IPS DF 19.7 (cell line): ENCODE data around the gene CMKLR1.

Experiments
- DNase-seq: peaks from one replicate; pipeline ENCODE4 v3.0.0-alpha.2; 2013; ENCODE audit warnings: low read depth, low spot score

The CMKLR1 gene

GRCh38 chr12:108338915-108339657 is at the start of gene CMKLR1:
Gene CMKLR1 (minus strand): TSS chr12:108339311. CDS start chr12:108293591, 45,720 bp downstream.
- DNase-seq: no peak

- DNase-seq: no peak
Observed at GRCh38 chr12:108387771-108388170, 48.7 kb upstream of the CMKLR1 start.

GRCh38 chr12:108386709-108387360 is 47.7 kb upstream of the CMKLR1 start:
- DNase-seq: no peak

GRCh38 chr12:108382437-108382801 is 43.3 kb upstream of the CMKLR1 start:
- DNase-seq: no peak

GRCh38 chr12:108381787-108382436 is 42.8 kb upstream of the CMKLR1 start:
- no peak for DNase-seq

GRCh38 chr12:108380382-108380781 is 41.3 kb upstream of the CMKLR1 start:
- no peak for DNase-seq

GRCh38 chr12:108379823-108380222 is 40.7 kb upstream of the CMKLR1 start:
- no peak for DNase-seq

- DNase-seq: no peak
Observed at GRCh38 chr12:108378926-108379325, 39.8 kb upstream of the CMKLR1 start.

- no peak for DNase-seq
Observed at GRCh38 chr12:108377260-108377659, 38.1 kb upstream of the CMKLR1 start.

GRCh38 chr12:108375986-108376663 is 37.0 kb upstream of the CMKLR1 start:
- DNase-seq: no peak

- DNase-seq: no peak
Observed at GRCh38 chr12:108374596-108375320, 35.6 kb upstream of the CMKLR1 start.

GRCh38 chr12:108373111-108373510 is 34.0 kb upstream of the CMKLR1 start:
- no peak for DNase-seq

- DNase-seq: no peak
Observed at GRCh38 chr12:108371801-108372344, 32.8 kb upstream of the CMKLR1 start.

GRCh38 chr12:108370415-108370814 is 31.3 kb upstream of the CMKLR1 start:
- DNase-seq: no peak

- DNase-seq: no peak
Observed at GRCh38 chr12:108369736-108370396, 30.8 kb upstream of the CMKLR1 start.

GRCh38 chr12:108368089-108368488 is 29.0 kb upstream of the CMKLR1 start:
- DNase-seq: no peak

GRCh38 chr12:108367436-108367835 is 28.3 kb upstream of the CMKLR1 start:
- no peak for DNase-seq

- DNase-seq: no peak
Observed at GRCh38 chr12:108365324-108365723, 26.2 kb upstream of the CMKLR1 start.

GRCh38 chr12:108364879-108365278 is 25.8 kb upstream of the CMKLR1 start:
- DNase-seq: no peak

GRCh38 chr12:108363565-108363964 is 24.5 kb upstream of the CMKLR1 start:
- DNase-seq: no peak

GRCh38 chr12:108363165-108363564 is 24.1 kb upstream of the CMKLR1 start:
- DNase-seq: no peak
